ENCODE results near the gene SRCIN1. TPM values are rescaled to one million over a fixed set of nuclear protein-coding genes. Genes with fewer than 3 reads are reported as not detected.

The SRCIN1 gene
- total RNA-seq, 1 donor from 2014 or later, result 0.14 TPM

GRCh38 chr17:38585056-38585917 is 20.5 kb downstream of the SRCIN1 start:
- intact Hi-C loops (cut with micrococcal nuclease), result no loop called here

- intact Hi-C loops (cut with micrococcal nuclease), result loop anchor here (1.0 kb wide), 1 partner anchor 26 kb away; no protein-coding TSS in a partner anchor
Observed at GRCh38 chr17:38584350-38584925, 21.3 kb downstream of the SRCIN1 start.

- intact Hi-C loops (cut with micrococcal nuclease), result loop anchor here (1.0 kb wide), 1 partner anchor 26 kb away; no protein-coding TSS in a partner anchor
Observed at GRCh38 chr17:38583828-38584349, 21.9 kb downstream of the SRCIN1 start.

GRCh38 chr17:38583176-38583575 is 22.6 kb downstream of the SRCIN1 start:
- intact Hi-C loops (cut with micrococcal nuclease), result no loop called here

GRCh38 chr17:38582069-38582468 is 23.7 kb downstream of the SRCIN1 start:
- intact Hi-C loops (cut with micrococcal nuclease), result no loop called here

GRCh38 chr17:38579934-38580333 is 25.8 kb downstream of the SRCIN1 start:
- intact Hi-C loops (cut with micrococcal nuclease), result no loop called here

GRCh38 chr17:38579083-38579480 is 26.7 kb downstream of the SRCIN1 start:
- intact Hi-C loops (cut with micrococcal nuclease), result no loop called here

GRCh38 chr17:38578229-38579082 is 27.3 kb downstream of the SRCIN1 start:
- intact Hi-C loops (cut with micrococcal nuclease), result no loop called here

- intact Hi-C loops (cut with micrococcal nuclease), result no loop called here
Observed at GRCh38 chr17:38577645-38578173, 28.0 kb downstream of the SRCIN1 start.

GRCh38 chr17:38577244-38577643 is 28.5 kb downstream of the SRCIN1 start:
- intact Hi-C loops (cut with micrococcal nuclease), result no loop called here

- intact Hi-C loops (cut with micrococcal nuclease), result no loop called here
Observed at GRCh38 chr17:38575781-38576180, 30.0 kb downstream of the SRCIN1 start.

- intact Hi-C loops (cut with micrococcal nuclease), result no loop called here
Observed at GRCh38 chr17:38574712-38575111, 31.0 kb downstream of the SRCIN1 start.

GRCh38 chr17:38572669-38573365 is 32.9 kb downstream of the SRCIN1 start:
- intact Hi-C loops (cut with micrococcal nuclease), result no loop called here

GRCh38 chr17:38571833-38572668 is 33.7 kb downstream of the SRCIN1 start:
- intact Hi-C loops (cut with micrococcal nuclease), result no loop called here

- intact Hi-C loops (cut with micrococcal nuclease), result no loop called here
Observed at GRCh38 chr17:38569701-38570512, 35.8 kb downstream of the SRCIN1 start.

GRCh38 chr17:38568845-38569510 is 36.8 kb downstream of the SRCIN1 start:
- intact Hi-C loops (cut with micrococcal nuclease), result no loop called here

GRCh38 chr17:38568274-38568673 is 37.5 kb downstream of the SRCIN1 start:
- intact Hi-C loops (cut with micrococcal nuclease), result no loop called here

- intact Hi-C loops (cut with micrococcal nuclease), result no loop called here
Observed at GRCh38 chr17:38567350-38567749, 38.4 kb downstream of the SRCIN1 start.
